AG09319 (cell line): ENCODE data around the gene RAPGEF5.

ENCODE experiments used
- DNase-seq: peaks from one replicate; pipeline ENCODE4 v3.0.0-alpha.2; 2010; ENCODE audit warnings: low read depth; ENCODE audit errors: extremely low read depth
- CTCF ChIP-seq: IDR thresholded peaks from 2 replicates; pipeline ENCODE4 v1.5.1; 2011; ENCODE audit warnings: low read depth, mild to moderate bottlenecking, inconsistent platforms, low read length, moderate library complexity

The RAPGEF5 gene

GRCh38 chr7:22216832-22217475, 140.0 kb downstream of the RAPGEF5 start:
- DNase-seq, result no peak
- no peak for TF ChIP-seq CTCF

- TF ChIP-seq CTCF, result no peak
- DNase-seq, result no peak
Measured at GRCh38 chr7:22216309-22216708, 140.6 kb downstream of the RAPGEF5 start.

GRCh38 chr7:22214000-22214399, 143.0 kb downstream of the RAPGEF5 start:
- TF ChIP-seq CTCF, result no peak
- no peak for DNase-seq

- DNase-seq, result no peak
- TF ChIP-seq CTCF, result no peak
Measured at GRCh38 chr7:22213081-22213480, 143.9 kb downstream of the RAPGEF5 start.

DNA sequence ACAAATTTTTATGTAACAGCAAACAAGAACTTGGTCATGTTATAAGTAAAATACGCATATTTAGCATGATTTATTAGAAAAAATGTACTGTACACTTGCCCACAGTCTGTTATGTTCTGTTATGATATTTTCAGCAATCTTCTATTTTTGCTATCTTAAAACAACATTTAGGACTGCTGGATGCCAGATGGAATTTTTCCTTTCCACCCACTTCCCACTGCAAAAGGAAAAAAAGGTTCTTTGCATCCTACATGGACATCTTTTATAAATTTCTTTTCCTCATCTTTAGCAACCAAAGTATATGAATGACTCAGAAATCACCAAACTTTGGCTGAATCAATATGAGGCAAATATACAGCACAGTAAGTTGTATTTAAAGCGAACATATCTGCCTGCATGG, 146.0 kb downstream of the RAPGEF5 start:
- no peak for TF ChIP-seq CTCF
- DNase-seq, result no peak

- no peak for DNase-seq
- no peak for TF ChIP-seq CTCF
Measured at GRCh38 chr7:22210355-22210754, 146.6 kb downstream of the RAPGEF5 start.

DNA sequence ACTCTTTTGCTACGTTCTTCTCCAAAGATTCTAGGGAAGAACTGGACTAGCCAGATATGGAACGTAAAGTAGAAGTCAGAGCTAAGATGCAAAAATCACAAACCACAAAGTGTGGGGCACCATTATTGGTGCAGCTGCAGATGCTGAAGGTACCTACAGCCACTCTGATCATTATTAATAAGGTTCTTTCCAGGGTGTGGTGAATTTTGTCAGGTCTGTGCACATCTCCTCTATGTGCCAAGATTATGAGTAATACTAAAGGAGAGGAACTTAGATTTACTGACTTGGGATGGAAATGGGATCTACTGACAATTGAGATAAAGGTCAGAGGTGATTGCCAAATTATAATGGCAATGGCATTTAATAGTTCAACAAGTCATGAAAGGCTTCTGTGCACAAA, 148.2 kb downstream of the RAPGEF5 start:
- TF ChIP-seq CTCF, result no peak
- DNase-seq, result no peak
